GM12864 (cell line): Measurements from ENCODE around the gene INS.

Experiments
- DNase-seq: peaks from one replicate; pipeline ENCODE4 v3.0.0-alpha.2; 2011; ENCODE audit warnings: low read depth
- H3K4me3 ChIP-seq: 2 replicates; pipeline ENCODE4 v1.5.1; 2011; ENCODE audit warnings: mild to moderate bottlenecking, low read depth, low read length, control low read depth
- CTCF ChIP-seq: IDR thresholded peaks from 2 replicates; pipeline ENCODE4 v1.5.1; 2011; ENCODE audit warnings: low read depth, mild to moderate bottlenecking, moderate library complexity, low read length, control low read depth, inconsistent platforms; ENCODE audit errors: missing control alignments

INS gene

GRCh38 chr11:2139123-2139521, 21.9 kb downstream of the INS start, which contains the start of gene IGF2:
TSS of gene IGF2 (minus strand) at chr11:2139389. CDS start at chr11:2135523, 3,866 bp downstream.
- no peak for TF ChIP-seq CTCF
- no peak for DNase-seq
- H3K4me3 ChIP-seq, result no peak within 1 kb of the TSS

GRCh38 chr11:2138431-2139122, 22.4 kb downstream of the INS start:
- no peak overlapping the region for H3K4me3 ChIP-seq
- TF ChIP-seq CTCF, result no peak
- DNase-seq, result no peak

- no peak for DNase-seq
- no peak overlapping the region for H3K4me3 ChIP-seq
- no peak for TF ChIP-seq CTCF
Observed at GRCh38 chr11:2138068-2138430, 23.0 kb downstream of the INS start.

GRCh38 chr11:2137202-2138067, 23.6 kb downstream of the INS start:
- no peak overlapping the region for H3K4me3 ChIP-seq
- no peak for DNase-seq
- no peak for TF ChIP-seq CTCF

- no peak overlapping the region for H3K4me3 ChIP-seq
- no peak for TF ChIP-seq CTCF
Observed at GRCh38 chr11:2136952-2137201, 24.1 kb downstream of the INS start.

GRCh38 chr11:2136209-2136951, 24.6 kb downstream of the INS start:
- H3K4me3 ChIP-seq, result no peak overlapping the region
- TF ChIP-seq CTCF, result no peak
- no peak for DNase-seq

More at GRCh38 chr11:2136952-2137201, 24.1 kb downstream of the INS start:
- no peak for DNase-seq
